Gastrocnemius medialis (tissue), 4 donors: Measurements from ENCODE around the gene STRN4.

Source experiments
- CTCF ChIP-seq, 5 experiments: fragments of 450-650 bp in 3 of 5; fragments of 200-600 bp in 2 of 5; sonication (generic) in 2 of 5; IDR thresholded peaks in 4 of 5; conservative IDR thresholded peaks in 1 of 5; 1 replicate in 4 of 5; 2 replicates in 1 of 5; pipeline ENCODE4 v1.5.1; 2016 to 2019; ENCODE audit warnings: antibody characterized with exemption in 5 of 5, mild to moderate bottlenecking in 3 of 5, moderate library complexity in 3 of 5
- POLR2A ChIP-seq, 2 donors: fragments of 450-650 bp; IDR thresholded peaks; one replicate each; pipeline ENCODE4 v1.6.1; 2017; ENCODE audit warnings: antibody characterized with exemption in 2 of 2, mild to moderate bottlenecking in 2 of 2, moderate library complexity in 2 of 2

GRCh38 chr19:46759206-46759605 lies 13.0 kb upstream of the STRN4 start:
- TF ChIP-seq CTCF (IDR thresholded peaks at IDR 0.05 in 4 of 5, conservative IDR thresholded peaks at IDR 0.05 in 1 of 5) (no peak), POLR2A (IDR thresholded peaks at IDR 0.05) (no peak)
